ENCODE results near the gene BANF2. TPM values are rescaled to one million over a fixed set of nuclear protein-coding genes. Genes with fewer than 3 reads are reported as not detected.

Gene BANF2
- polyA plus RNA-seq, 1 donor from 2014 or later = not detected

GRCh38 chr20:17683218-17684076 is 16.3 kb upstream of the BANF2 start:
- no peak overlapping the region for H2AFZ ChIP-seq (ENCODE audit: low read depth, low read length)

More at GRCh38 chr20:17683218-17684076, 16.3 kb upstream of the BANF2 start:
- Histone ChIP-seq H3K79me2 (replicated peaks; ENCODE audit: insufficient read depth, low read length) (no peaks in the 10 kb centered on the region), H4K20me1 (ENCODE audit: insufficient read depth) (no peaks in the 10 kb centered on the region), H3K27ac (ENCODE audit: low read length) (no peak overlapping the region), H3K9ac (ENCODE audit: low read length) (no peak overlapping the region), H3K36me3 (ENCODE audit: insufficient read depth, low read length) (no peaks in the 10 kb centered on the region), H3K4me2 (ENCODE audit: low read length) (no peak overlapping the region), H3K27me3 (ENCODE audit: insufficient read depth, low read depth, low read length) (no peaks in the 10 kb centered on the region), H3K9me2 (ENCODE audit: insufficient read depth, low read length) (no peaks in the 10 kb centered on the region), H3K9me3 (ENCODE audit: low read length) (no peaks in the 10 kb centered on the region), H3K4me3 (ENCODE audit: low read length) (peak overlapping the region; percentile 79), H3F3A (ENCODE audit: insufficient read depth, low read length, poor library complexity, severe bottlenecking) (no peaks in the 10 kb centered on the region)
- no peak for TF ChIP-seq TAF1 (IDR thresholded peaks at IDR 0.05; ENCODE audit: low read depth)
- no peak for TF ChIP-seq EZH2 (IDR thresholded peaks at IDR 0.05; ENCODE audit: borderline replicate concordance, insufficient read depth, low read length, poor library complexity, severe bottlenecking)
- TF ChIP-seq EP300 (conservative IDR thresholded peaks at IDR 0.05; ENCODE audit: poor library complexity, severe bottlenecking) = no peak
- TF ChIP-seq RAD21 (conservative IDR thresholded peaks at IDR 0.05) = no peak
- TF ChIP-seq CTCF (IDR thresholded peaks at IDR 0.05; ENCODE audit: poor library complexity, severe bottlenecking) = no peak
- TF ChIP-seq REST (IDR thresholded peaks at IDR 0.05; ENCODE audit: borderline replicate concordance) = no peak
- TF ChIP-seq SMC3 (conservative IDR thresholded peaks at IDR 0.05; ENCODE audit: poor library complexity) = no peak
- no peak for TF ChIP-seq MXI1 (conservative IDR thresholded peaks at IDR 0.05; ENCODE audit: poor library complexity, severe bottlenecking)
- no peak for TF ChIP-seq POLR2AphosphoS5 (IDR thresholded peaks at IDR 0.05)

Measured in neural cell (in vitro differentiated cells).